Thymus (tissue), 11 donors: ENCODE results near the gene ABITRAM. TPM values are rescaled to one million over a fixed set of nuclear protein-coding genes. Genes with fewer than 3 reads are reported as not detected.

Source experiments
- DNase-seq, 9 donors: peaks; one replicate each; pipeline ENCODE4 v3.0.0-alpha.2; 2013; ENCODE audit warnings: low spot score in 9 of 9, low read depth in 6 of 9, missing footprints in 1 of 9
- H3K27ac ChIP-seq, 2 donors: one replicate each; pipeline ENCODE4 v1.5.1; 2013; ENCODE audit warnings: control low read depth in 1 of 2, low read depth in 1 of 2, low read length in 1 of 2, mild to moderate bottlenecking in 1 of 2, moderate library complexity in 1 of 2
- H3K27me3 ChIP-seq, 2 donors: one replicate each; pipeline ENCODE4 v1.5.1; 2013; ENCODE audit warnings: low read length in 1 of 2; ENCODE audit not compliant: control insufficient read depth in 2 of 2, insufficient read depth in 1 of 2
- H3K36me3 ChIP-seq, 2 donors: one replicate each; pipeline ENCODE4 v1.5.1; 2013; ENCODE audit warnings: low read length in 1 of 2, mild to moderate bottlenecking in 1 of 2, moderate library complexity in 1 of 2; ENCODE audit not compliant: control insufficient read depth in 2 of 2, insufficient read depth in 2 of 2
- H3K4me1 ChIP-seq, 2 donors: one replicate each; pipeline ENCODE4 v1.5.1; 2013; ENCODE audit warnings: low read length in 2 of 2; ENCODE audit not compliant: control insufficient read depth in 2 of 2, insufficient read depth in 2 of 2
- H3K4me3 ChIP-seq, 2 donors: one replicate each; pipeline ENCODE4 v1.5.1; 2013; ENCODE audit warnings: low read length in 2 of 2, control low read depth in 1 of 2, mild to moderate bottlenecking in 1 of 2
- H3K9me3 ChIP-seq, 2 donors: one replicate each; pipeline ENCODE4 v1.5.1; 2013; ENCODE audit warnings: low read length in 1 of 2, mild to moderate bottlenecking in 1 of 2; ENCODE audit not compliant: control insufficient read depth in 2 of 2, insufficient read depth in 1 of 2
- WGBS: extraction: QIAGEN DNeasy Blood & Tissue Kit; methylation state at CpG from one replicate; pipeline ENCODE4 v1.1.7; 2013; 5-methylcytosine and 5-hydroxymethylcytosine counted together
- polyA plus RNA-seq: library from polyadenylated mRNA; stranded (reverse); fragments of 200-250 nt; gene quantifications from one replicate; pipeline ENCODE4 v1.2.3, GENCODE V29; 2013
- total RNA-seq: library from RNA; stranded (reverse); fragments of 120-200 nt; gene quantifications from one replicate; pipeline ENCODE4 v1.2.4, GENCODE V29; 2013
- donor health status: healthy.

The ABITRAM gene
- total and polyA plus RNA-seq, 2 donors: 8.2 to 20.7 TPM

DNA sequence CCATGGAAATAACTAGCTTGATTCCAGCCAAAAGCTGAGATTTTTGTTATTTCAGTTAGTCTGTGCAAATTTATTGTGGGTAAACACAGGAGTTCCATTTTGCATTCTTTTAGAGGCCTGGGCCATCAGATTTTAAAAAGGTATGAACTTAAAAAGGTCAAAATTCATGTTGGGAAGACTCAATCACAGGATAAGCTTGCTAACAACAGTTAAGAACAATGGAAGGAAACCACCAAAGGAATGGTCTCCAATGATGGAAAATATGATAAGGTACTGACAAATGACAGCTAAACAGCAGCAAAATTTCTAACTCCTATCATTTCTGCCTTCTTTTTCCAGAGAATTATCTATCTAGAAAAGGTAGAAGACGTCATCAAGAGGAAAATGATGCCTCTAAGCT lies 16.0 kb downstream of the ABITRAM start:
- Histone ChIP-seq H3K4me3 (no peak overlapping the region), H3K27ac (no peak overlapping the region), H3K4me1 (no peaks in the 10 kb centered on the region), H3K9me3 (no peaks in the 10 kb centered on the region), H3K36me3 (no peaks in the 10 kb centered on the region), H3K27me3 (no peaks in the 10 kb centered on the region)
- DNase-seq: no peak
- 92% methylated on average over 1 of the region's 1 CpG for WGBS

DNA sequence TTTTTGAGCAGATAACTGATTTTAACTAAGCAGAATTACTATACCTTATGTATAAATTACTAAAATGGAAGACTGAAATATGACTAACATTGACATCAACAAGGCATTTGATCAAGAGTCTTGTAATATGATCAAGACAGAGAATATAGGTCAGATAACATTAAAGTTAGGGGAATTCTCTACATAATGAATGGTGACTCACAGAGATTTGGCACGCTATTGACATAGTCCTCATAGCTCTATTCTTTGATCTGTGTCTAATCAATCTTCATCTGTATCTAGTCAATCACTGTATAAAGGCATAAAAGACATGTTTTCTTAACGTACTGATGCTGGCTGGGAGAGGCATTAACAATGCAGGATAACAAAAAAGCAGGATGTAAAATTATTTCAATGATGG lies 17.4 kb downstream of the ABITRAM start:
- WGBS: 72% methylated on average over 2 of the region's 2 CpGs
- Histone ChIP-seq H3K36me3 (no peaks in the 10 kb centered on the region), H3K27me3 (no peaks in the 10 kb centered on the region), H3K27ac (no peak overlapping the region), H3K4me1 (no peaks in the 10 kb centered on the region), H3K4me3 (no peak overlapping the region), H3K9me3 (no peaks in the 10 kb centered on the region)
- DNase-seq: no peak

DNA sequence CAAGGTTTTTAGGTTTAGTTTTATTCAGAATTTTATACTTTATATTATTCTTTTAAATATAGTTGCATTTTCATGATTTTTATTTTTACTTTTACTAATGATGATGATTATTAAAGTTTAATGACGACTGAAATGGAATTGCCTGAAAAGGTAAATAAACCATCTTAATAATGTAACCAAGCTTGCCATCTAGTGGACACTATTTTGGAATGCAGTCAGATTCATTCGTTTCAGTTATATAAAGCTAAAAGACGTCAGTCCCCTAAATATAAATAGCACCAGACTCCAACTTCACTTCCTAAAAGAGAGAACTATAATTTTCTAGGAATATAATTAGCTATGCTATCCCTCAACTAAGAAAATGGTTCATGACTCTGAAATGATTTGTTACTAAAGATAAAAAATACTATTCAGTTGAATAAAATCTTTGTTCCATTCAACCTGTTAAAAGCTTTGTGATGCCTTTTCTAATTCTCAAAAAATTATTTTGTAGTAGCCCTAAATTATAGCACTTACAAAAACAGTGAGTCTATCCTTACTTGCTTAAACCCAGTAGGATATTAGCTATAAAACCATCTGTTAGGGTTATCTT lies 19.9 kb downstream of the ABITRAM start:
- 15% methylated on average over 3 of the region's 3 CpGs for WGBS
- no peaks in the 10 kb centered on the region for H3K9me3 ChIP-seq
- no peak overlapping the region for H3K4me3 ChIP-seq
- H3K27me3 ChIP-seq: no peaks in the 10 kb centered on the region
- no peaks in the 10 kb centered on the region for H3K36me3 ChIP-seq
- H3K27ac ChIP-seq: no peak overlapping the region
- peak in 5 of 9 donors; percentile 4 to 46 (median 19) for DNase-seq
- no peaks in the 10 kb centered on the region for H3K4me1 ChIP-seq

DNA sequence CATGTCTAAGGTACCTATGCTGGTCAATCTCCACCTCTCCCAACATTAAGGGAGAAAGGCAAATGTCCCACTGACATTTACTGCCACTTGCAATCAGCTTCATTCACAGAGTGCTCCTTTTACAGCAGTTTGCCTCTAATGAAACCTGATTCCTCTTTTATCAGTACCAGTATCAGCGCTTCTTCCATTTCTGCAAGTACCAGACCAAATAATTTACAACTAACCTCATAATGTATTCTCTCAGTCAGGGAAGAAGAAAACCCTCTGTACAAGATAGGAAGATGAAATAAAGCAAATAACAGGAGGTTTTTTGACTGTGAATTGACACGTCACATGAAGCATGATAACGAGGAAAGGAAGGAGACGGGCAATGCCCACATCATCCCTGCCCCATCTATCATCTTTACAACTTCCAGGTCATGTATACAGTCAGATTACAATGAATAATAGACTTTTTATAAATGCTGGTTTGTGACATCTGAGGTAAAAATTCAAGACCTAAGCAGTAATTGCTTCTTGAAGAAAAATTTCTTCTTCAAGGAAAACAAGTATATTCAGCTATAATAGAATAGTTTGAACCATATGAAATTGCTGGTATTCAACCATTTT lies 21.9 kb downstream of the ABITRAM start:
- no peaks in the 10 kb centered on the region for H3K36me3 ChIP-seq
- no peaks in the 10 kb centered on the region for H3K27me3 ChIP-seq
- no peak overlapping the region for H3K4me3 ChIP-seq
- no peaks in the 10 kb centered on the region for H3K4me1 ChIP-seq
- no peak for DNase-seq
- H3K27ac ChIP-seq: no peak overlapping the region
- WGBS: 98% methylated on average over 4 of the region's 4 CpGs
- H3K9me3 ChIP-seq: no peaks in the 10 kb centered on the region

DNA sequence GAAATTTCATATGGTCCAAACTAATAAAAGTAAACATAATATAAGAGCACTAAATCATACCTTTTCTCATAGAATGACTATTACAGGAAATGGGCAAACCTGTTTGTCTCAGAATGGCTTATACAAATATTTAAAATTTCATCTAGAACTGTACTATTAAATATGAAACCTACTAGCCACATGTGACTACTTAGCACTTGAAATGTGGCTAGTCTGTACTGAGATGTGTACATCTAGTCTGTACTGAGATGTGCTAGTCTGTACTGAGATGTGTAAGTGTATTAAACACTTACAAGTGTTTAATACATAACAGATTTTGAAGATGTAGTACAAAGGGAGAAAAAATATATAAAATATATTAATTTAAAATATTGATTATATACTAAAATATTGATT lies 22.4 kb downstream of the ABITRAM start:
- no peak overlapping the region for H3K27ac ChIP-seq
- no peaks in the 10 kb centered on the region for H3K36me3 ChIP-seq
- H3K4me1 ChIP-seq: no peaks in the 10 kb centered on the region
- no peaks in the 10 kb centered on the region for H3K9me3 ChIP-seq
- no peak overlapping the region for H3K4me3 ChIP-seq
- no peak for DNase-seq
- no peaks in the 10 kb centered on the region for H3K27me3 ChIP-seq

DNA sequence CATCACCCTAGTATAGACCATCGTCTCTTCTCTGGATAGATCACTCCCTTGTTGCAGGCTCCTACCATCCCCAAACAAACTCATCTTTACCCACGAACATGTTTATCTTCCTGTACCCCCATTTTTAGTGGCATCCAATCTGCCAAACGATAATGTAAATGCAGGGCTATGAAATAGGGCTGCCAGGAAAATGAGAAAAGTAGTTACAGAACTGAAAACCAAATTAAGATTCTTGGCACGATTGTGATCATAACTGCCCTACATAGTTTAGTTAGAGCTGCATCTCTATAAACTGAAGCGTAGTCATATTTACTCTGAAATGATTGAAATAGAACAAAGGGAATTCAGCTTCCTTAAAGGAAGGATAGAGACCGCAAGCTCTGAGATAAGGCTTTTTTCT lies 26.1 kb downstream of the ABITRAM start:
- H3K27ac ChIP-seq: no peak overlapping the region
- no peak overlapping the region for H3K4me3 ChIP-seq
- WGBS: 81% methylated on average over 6 of the region's 6 CpGs
- H3K4me1 ChIP-seq: no peaks in the 10 kb centered on the region
- no peak for DNase-seq
- no peaks in the 10 kb centered on the region for H3K9me3 ChIP-seq
- no peaks in the 10 kb centered on the region for H3K27me3 ChIP-seq
- no peaks in the 10 kb centered on the region for H3K36me3 ChIP-seq

DNA sequence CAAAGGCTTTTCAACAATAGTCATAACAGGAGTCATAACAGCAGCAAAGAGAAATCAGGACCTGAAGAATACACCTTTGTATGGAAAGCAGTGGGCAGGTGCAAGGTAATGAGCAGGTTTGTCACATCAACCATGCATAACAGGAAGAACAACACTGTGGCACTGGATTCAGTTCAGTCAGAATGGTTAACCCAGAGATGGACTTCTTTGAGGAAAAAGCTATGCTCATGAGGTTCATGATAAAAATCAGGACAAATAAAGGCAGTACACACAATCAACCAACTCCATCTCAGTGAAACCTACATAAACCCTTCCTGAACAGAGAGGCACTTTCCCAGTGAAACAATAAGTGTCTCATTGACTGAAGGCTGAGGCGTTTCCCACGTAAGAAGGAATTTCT lies 27.0 kb downstream of the ABITRAM start:
- WGBS: 99% methylated on average over 2 of the region's 2 CpGs
- H3K27me3 ChIP-seq: no peaks in the 10 kb centered on the region
- no peak for DNase-seq
- H3K36me3 ChIP-seq: no peaks in the 10 kb centered on the region
- H3K4me1 ChIP-seq: no peaks in the 10 kb centered on the region
- no peaks in the 10 kb centered on the region for H3K9me3 ChIP-seq
- no peak overlapping the region for H3K27ac ChIP-seq
- no peak overlapping the region for H3K4me3 ChIP-seq

DNA sequence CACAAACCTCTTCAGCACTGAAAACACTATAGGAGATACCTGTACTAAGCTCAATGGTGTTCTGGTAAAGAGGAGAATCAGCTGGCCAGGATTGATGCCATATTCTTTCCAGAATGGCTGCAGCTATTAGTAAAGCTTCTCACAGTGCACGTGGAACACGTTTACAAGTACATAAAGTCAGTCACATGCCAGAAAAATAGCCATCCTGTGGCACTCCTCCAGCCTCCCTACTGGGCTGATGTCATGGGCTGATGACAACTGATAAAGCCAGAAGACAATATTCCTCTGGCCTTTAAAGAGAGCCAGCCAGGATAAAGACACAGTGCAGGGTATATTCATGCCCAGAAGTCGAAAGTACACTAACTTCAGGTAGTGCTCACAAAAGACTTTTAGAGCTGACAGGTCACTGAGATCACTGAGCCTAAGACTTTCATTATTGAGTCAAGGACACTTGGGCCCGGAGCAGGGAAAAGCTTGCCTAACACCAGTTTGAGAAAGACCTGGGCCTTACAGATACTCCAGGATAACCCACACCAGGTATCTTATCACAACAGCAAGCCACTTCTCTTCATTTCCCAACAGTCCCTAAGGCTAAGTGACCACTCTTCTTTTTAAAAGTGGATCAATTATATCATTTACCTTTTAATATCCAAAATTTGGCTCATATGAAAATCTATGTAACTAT lies 29.4 kb downstream of the ABITRAM start:
- no peak overlapping the region for H3K27ac ChIP-seq
- no peaks in the 10 kb centered on the region for H3K36me3 ChIP-seq
- 95% methylated on average over 4 of the region's 4 CpGs for WGBS
- H3K4me3 ChIP-seq: no peak overlapping the region
- H3K4me1 ChIP-seq: no peaks in the 10 kb centered on the region
- no peaks in the 10 kb centered on the region for H3K27me3 ChIP-seq
- no peak for DNase-seq
- no peaks in the 10 kb centered on the region for H3K9me3 ChIP-seq

DNA sequence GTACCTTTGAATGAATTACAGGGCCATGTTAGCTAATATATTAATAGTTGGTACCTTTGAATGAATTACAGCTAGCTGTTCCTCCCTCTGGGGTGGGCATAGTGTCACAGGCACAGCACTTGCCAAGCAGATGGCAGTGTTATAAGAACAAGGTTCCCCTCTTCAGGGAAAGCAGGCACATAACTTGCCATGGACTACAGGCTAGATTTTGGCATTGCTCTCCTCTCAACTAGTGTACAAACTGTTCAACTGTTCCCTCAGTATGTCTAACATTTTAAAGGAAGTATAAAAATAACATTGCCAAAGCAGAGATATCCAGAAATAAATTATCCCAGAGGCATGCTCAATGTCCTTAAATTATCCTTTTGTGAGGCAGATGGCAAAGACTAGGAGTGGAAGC lies 33.7 kb downstream of the ABITRAM start:
- no peaks in the 10 kb centered on the region for H3K36me3 ChIP-seq
- H3K27me3 ChIP-seq: no peaks in the 10 kb centered on the region
- no peak for DNase-seq
- H3K27ac ChIP-seq: no peak overlapping the region
- no peak overlapping the region for H3K4me3 ChIP-seq
- no peaks in the 10 kb centered on the region for H3K9me3 ChIP-seq
- H3K4me1 ChIP-seq: no peaks in the 10 kb centered on the region
